GM10847 (cell line): ENCODE results near the gene RAC2.
A peak's percentile ranks its signal among the peaks of the same experiment; 100 is the strongest.

Experiments used
- POLR2A ChIP-seq: IDR thresholded peaks from 2 replicates; pipeline ENCODE4 v1.6.1; 2011; ENCODE audit not compliant: insufficient read length; ENCODE audit errors: extremely low read depth

Gene RAC2

DNA sequence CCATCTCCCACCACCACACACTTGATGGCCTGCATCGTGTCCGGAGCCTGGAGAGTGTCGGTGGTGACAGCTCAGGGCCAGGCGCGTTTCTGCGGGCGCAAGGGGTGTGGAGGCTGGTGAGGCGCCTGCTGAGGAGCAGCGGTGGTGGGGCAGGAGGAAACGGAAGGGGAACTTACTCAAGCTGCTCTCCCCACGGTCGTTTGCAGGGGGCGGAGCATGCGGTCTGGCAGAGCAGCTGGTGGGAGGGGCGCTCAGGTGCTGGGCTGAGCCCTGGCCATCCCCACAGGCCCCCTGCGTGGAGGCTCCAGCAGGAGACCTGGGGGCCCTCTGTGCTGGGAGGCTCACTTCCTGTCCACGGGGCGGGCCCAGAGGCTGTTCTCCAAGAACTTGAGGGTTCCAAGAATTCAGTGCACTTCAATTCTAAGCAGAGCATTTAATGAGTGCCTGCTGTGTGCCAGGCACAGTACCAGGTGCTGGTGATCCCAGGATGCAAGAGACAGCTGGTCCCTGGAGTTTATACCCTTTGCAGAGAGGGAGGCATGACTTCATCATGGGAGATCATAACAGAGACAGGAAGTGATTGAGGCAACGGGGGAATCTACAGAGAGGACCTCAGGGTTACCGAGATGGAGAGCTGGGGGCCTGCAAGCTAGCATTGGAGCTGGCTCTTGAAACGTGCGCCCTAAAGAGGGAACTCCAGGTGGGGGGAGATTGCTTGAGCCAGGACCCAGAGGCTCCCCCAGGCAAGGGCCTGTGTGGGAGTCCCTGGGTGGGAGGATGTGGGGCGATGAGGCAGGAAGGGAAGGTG is at the start of gene RAC2:
Gene RAC2, minus strand, starts transcription at position 156 of the 808 bp plus-strand sequence. Its CDS starts 121 bp downstream, at position 35.
- TF ChIP-seq POLR2A = peak; percentile 95

DNA sequence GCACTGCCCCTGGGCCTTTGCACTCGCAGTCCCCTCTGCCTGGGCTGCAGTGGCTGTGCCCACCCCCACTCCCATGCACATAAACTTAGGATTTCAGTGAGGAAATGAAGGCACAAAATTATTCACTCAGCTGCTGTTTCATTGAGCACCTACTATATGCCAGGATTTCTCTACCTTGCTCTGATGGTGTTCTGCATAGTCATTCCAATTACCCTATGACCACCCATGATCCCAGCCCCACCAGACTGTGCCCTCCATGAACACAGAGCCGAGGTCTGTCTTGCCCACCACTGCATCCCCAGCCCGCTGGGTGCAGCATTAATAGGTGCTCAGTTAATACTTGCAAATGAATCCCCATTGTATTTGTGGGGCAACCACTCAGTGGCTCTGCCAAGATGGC is 49.1 kb upstream of the RAC2 start:
- no peak for TF ChIP-seq POLR2A

DNA sequence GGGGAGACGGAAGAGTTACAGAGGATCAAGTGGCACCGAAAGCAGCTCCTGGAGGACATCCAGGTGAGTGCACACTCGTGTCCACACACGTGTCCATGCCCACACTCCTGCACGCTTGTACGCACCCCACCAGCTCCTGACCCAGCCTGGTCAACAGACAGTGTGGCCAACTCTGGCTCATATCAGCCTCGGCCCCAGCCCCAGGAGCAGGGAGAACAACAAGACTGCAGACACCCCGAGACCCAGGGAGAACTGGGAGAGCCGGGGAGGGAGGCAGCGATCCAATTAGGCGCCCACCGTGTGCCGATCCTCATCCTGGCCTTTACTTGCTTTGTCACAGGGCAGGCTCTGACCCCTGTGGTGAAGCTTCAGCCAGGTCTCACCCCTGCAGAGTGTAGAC is 48.6 kb upstream of the RAC2 start:
- TF ChIP-seq POLR2A = no peak

DNA sequence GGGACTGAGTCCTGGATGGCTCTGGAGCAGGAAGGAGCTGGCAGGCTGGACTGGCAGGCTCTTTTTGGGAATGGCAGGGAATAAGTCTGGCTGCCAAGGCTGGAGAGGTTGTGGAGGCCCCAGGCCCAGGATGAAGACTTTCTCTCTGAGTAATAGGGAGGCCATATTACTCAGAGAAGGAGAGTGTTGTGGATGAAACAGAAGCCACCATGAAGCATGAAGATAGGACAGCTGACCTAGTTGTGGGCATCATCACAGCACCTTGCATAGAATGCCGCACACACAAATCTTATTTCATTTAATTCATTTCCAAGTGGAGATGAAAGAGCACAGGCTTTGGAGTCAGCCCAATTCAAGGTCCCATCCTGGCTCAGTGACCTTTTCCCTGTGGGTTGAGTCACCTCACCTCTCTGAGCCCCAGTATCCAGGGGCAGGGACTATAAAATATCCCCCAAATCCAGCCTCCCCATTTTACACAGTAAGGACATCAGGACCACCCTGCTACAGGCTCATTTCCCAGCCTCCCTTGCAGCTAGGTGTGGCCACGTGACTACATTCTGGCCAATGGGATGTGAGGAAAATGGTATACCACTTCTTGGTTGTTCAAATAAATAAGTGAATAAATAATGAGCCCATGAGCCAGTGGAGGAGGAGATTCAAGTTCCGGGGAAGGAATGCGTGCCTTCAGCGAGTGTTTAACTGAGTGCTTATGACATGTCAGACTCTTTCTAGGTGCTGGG is 47.7 kb upstream of the RAC2 start:
- TF ChIP-seq POLR2A = no peak

DNA sequence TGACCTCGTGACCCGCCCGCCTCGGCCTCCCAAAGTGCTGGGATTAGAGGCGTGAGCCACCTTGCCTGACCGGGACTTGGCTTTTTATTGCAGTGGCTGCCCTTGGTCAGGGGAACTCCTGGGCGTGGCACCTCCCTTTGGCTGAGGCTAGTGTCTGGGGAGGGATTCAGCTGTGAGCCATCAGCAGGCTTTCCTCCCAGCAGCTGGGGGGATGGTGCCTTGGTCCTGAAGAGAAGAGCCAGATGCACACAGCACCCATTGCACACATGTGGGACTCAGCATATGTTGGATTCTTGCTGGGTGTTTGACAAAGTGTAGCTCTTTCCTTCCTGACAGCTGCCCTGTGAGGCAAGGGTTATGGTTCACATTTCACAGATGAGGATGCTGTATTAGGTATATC is 46.7 kb upstream of the RAC2 start:
- TF ChIP-seq POLR2A = no peak

DNA sequence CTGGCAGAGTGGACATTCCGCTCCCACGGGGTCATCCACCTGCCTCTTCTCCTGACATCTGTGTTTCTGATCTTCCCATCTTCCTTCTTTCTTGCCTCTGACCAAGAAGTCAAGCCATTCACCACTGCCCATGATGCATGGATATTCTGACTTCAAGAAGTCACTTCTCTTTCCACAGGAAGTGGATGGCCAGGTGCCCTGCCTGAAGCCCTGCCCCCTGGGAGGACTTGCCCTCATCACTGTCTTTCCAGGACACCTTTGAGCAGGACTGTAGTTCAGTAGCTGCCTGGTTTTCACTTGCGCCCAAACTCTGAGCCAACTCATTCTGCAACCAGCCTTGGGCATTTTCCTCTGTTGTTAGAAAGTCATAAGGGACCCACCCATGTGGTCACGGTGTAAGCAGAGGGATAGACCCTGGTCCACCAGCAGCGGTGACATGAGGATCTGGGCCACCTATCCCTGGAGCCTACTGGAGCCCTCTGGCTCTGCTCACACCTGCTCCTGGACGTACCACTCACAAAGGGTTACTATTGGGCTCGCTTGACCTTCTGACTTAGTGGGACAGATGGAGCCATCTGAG is 45.2 kb upstream of the RAC2 start:
- TF ChIP-seq POLR2A = no peak

DNA sequence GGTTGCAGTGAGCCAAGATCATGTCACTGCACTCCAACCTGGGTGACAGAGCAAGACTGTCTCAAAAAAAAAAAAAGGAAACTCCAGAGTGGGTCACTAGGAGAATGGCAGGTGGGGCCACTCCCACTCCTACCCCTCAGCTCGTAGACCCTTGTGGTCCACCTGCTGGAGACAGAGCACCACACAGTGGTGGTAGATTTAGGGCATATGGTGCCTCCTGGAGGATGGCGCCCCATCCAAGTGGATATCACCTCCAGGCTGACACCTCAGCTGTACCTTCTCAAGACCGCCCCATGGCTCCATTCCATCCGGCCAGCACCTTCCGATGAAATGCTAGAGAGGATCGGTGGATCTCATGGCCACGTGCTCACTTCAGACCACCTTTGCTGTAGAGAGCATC is 44.5 kb upstream of the RAC2 start:
- TF ChIP-seq POLR2A = no peak

DNA sequence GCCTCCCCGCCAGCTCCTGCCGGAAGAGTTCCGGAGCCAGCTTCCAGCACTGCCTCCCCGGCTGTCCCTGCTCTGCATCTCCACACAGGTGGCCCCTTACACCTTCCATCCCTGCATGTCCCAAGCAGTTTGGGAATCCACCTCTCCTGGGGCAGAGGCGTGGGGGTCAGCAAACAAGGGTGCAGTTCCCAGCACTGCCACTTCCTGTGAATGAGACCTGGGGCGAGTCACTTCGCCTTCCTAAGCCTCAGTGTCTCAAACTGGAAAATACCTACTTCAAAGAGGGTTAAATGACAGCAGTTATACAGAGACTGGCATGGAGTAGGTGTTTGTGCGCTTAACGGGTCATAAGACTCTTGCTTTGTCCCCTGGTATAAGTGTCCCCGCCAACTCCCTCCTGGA is 43.5 kb upstream of the RAC2 start:
- no peak for TF ChIP-seq POLR2A

DNA sequence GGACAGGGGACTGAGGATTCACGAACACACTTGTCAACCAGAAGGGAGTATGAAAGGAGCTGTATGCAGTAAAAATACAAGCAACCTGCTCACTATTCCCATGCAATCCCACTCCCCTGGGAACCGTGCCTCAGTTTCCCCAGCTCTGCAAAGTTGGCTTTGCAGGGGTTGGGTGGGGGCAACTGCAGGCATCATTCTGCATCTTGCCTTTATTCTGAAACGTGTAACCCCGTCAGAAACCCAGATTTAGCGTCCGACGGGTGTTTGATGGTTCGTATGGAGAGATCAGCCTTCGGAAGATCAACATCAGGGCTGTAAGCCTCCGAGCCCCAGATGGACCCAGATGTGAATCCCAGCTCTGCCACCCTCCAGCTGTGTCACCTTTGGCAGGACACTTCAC is 41.9 kb upstream of the RAC2 start:
- no peak for TF ChIP-seq POLR2A

DNA sequence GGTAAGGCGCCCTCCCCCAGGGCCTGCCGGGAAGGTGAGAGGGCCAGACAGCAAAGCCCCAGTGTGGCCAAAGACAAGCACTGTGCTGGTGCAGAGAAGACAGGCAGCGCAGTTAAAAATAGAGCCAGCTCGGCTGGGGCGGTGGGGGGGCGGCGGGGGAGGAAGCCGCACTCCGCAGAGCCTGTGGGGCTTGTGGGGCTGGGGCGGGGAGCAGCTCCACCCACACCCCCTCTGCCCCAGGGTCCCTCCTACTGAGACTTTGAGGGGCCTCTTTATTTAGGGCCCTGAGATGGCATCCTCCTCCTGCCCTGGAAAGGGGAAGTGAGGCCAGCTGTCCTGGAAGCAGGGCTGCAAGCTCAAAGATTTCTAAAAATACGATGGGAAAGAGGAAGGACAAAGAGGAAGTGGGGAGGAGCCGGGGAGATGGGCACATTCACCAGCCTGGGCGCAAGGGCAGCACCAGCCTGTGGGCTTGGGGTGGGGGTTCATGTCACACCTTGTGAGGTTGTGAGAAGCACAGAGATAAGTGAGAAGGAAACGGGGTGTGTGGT is 40.8 kb upstream of the RAC2 start:
- TF ChIP-seq POLR2A = no peak

DNA sequence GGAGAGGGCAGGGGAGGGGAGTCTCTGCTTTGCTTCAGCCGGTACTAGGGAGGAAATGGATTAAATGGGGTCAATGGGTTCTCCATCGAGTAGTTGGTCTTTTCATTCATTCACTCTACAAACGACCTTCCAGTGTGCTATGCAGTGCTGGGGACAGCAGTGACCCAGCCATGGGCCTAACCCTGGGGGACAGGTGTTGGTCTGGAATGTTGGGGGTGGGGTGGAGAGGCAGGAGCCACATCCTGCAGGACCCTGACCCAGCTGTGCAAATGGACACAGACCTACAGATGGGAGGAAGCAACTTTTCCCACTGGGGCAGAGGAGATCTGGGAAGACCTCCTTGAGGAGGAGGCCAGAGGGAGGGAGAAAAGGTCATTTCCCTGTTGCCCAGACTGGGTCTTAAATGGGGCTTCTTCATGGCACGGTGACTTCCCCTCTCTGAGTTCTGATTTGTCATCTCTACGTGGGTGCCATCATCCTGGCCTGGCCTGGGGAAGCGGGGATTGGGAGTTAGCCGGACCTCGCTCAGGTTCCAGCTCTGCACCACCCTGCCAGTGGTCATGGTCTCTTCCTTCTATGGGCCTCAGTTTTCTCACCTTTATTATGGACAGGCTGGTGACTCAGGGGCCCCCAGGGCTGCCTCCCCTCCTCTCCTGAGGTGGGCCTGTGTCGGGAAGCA is 40.2 kb upstream of the RAC2 start:
- no peak for TF ChIP-seq POLR2A

DNA sequence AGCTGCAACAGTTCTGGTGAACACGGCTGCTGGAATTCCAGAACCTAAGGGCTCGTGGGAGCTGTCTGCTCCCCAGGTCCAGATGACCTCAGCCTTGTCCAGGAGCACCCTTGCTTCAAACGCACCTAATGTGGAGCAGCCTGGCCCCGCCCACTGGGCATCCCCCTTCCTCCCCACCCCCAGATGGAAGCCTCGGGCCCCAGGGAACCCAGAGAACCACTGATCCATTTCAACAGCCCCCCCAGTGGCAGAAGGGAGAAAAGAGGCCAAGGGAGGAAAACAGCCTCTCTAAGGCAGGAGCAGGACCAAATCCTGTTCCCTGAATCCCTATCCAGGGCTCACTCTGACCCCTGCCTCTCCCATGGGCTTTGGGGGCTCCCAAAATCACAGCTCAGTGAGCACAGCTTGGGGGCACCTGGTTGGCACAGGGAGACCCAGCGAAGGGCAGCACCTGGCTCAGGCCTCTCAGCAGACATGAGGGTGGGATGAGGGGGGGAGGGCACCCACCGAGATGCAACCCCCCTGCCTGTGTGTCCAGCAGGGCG is 39.4 kb upstream of the RAC2 start:
- TF ChIP-seq POLR2A = no peak

DNA sequence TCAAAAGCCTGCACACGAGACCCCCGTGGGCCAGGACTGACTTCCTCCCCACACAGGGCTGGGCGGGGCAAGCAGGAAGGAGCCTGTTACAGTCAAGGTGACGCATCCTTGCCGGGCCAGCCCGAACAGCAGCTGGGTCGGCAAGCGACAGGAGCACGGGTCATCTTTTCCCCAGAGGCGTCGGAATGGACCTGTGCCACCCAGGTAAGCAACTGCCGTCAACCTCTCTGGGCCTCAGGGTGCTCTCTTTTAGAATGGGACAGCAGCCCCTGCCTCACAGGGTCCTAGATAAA is 38.3 kb upstream of the RAC2 start, which contains the start of gene CYTH4:
Gene CYTH4, plus strand, starts transcription at position 124 of the 293 bp plus-strand sequence. Its CDS starts 62 bp downstream, at position 186.
- peak; percentile 45 for TF ChIP-seq POLR2A

DNA sequence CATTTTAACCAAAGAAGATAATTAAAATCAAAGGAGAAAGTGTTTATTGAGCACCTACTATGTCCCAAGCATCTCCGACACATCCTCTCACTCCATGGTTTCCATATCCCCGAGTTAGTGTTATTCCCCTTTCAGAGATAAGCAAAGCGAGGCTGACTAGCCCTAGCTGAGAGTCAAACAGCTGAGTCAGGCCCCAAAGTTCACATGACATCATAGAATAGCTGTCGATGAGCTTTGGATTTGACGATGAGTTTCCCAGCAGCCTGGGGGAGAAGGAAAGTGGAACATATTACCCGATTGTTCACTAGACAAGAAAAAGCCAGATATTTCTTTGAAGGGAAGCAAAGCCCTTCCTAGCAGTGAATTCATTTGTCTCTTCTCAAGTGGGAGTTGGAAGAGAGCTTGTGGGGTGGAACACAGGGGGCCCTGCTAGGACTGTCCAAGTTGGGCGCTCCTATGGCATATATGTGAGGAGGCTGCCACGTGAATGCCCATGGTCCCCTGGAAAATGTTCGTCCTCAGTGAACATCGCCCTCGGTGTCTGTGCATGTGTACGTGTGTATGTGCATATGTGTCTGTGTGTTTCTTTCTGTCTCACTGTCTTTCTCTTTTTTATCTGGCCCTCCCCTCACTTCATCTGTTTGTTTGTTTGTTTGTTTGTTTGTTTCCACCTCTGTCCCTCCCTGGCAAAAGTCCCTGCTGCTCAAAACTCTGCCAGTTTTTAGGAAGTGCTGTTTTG is 37.7 kb upstream of the RAC2 start:
- no peak for TF ChIP-seq POLR2A

DNA sequence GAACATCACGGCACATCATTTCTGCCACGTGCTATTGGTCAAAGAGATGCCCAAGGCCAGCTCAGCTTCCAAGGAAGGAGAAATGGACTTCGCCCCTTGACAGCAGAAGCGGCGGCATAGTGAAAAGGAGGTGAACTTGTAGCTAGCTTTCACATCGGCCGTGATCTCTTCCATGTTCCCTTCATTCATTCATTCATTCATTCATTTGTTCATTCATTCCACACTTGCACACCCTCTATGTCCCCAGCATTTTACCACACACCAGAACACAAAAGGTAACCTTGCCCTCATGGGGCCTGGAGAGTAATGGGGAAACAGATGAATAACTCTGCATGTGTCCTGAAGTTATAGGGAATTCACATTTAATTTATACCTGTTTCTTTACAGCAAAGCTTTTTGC is 37.1 kb upstream of the RAC2 start:
- TF ChIP-seq POLR2A = no peak

DNA sequence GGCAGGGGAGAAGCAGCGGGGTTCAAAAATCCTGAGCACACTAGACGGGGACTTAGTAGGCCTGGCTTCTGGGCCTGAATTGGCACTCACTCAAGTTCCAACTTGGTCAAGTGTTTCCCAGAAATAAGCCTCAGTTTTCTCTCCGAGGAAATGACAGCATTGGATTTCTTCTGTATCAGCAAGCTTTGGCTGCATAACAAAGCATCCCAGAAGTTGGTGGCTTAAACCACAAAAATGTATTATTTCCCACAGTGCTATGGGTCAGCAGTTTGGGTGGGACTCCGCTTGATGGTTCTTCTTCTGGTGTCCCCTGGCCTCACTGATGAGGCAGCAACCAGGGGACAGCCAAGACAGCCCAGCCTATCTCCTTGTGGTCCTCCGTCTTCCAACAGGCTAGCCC is 36.6 kb upstream of the RAC2 start:
- TF ChIP-seq POLR2A = no peak
